HG02642 (cell line): ENCODE results near the gene PARP16.

Source experiments
- ATAC-seq: cut with Tn5 transposase; IDR thresholded peaks from one replicate; pipeline ENCODE4 v1.9.1; 2021; ENCODE audit warnings: mild to moderate bottlenecking; ENCODE audit not compliant: unreplicated experiment, poor library complexity

Gene PARP16

GRCh38 chr15:65209701-65210643 lies 76.7 kb downstream of the PARP16 start:
- no peak for ATAC-seq

- no peak for ATAC-seq
These were observed 78.0 kb downstream of the PARP16 start for GRCh38 chr15:65208647-65209046.
